GM23338 (cell line): ENCODE data around the gene RIT2. TPM values are rescaled to one million over a fixed set of nuclear protein-coding genes. Genes with fewer than 3 reads are reported as not detected.

ENCODE experiments used
- ATAC-seq: fragments of 200-7000 bp; cut with Tn5 transposase; 3 replicates; pipeline ENCODE4 v1.9.1; 2020
- DNase-seq: peaks from one replicate; pipeline ENCODE4 v3.0.0-alpha.2; 2015; ENCODE audit warnings: low spot score
- H2AFZ ChIP-seq: fragments of 200-600 bp; sonication (generic); 2 replicates; pipeline ENCODE4 v1.8.0; 2016; ENCODE audit warnings: antibody characterized with exemption, mild to moderate bottlenecking, moderate library complexity
- H3F3A ChIP-seq: fragments of 200-600 bp; sonication (generic); replicated peaks from 2 replicates; pipeline ENCODE4 v1.8.0; 2017; ENCODE audit warnings: antibody characterized with exemption, mixed run types, low read depth
- H3K27ac ChIP-seq: fragments of 200-600 bp; sonication (generic); 2 replicates; pipeline ENCODE4 v1.6.1; 2016; ENCODE audit warnings: low read depth
- H3K27me3 ChIP-seq: fragments of 200-600 bp; sonication (generic); 2 replicates; pipeline ENCODE4 v1.8.0; 2016; ENCODE audit warnings: mild to moderate bottlenecking, mixed run types, moderate library complexity; ENCODE audit not compliant: insufficient read depth
- H3K36me3 ChIP-seq: fragments of 200-600 bp; sonication (generic); 2 replicates; pipeline ENCODE4 v1.8.0; 2016; ENCODE audit warnings: mild to moderate bottlenecking; ENCODE audit not compliant: insufficient read depth
- H3K4me1 ChIP-seq: fragments of 200-600 bp; sonication (generic); 2 replicates; pipeline ENCODE4 v1.8.0; 2016; ENCODE audit warnings: mild to moderate bottlenecking, moderate library complexity; ENCODE audit not compliant: insufficient read depth
- H3K4me2 ChIP-seq: fragments of 200-600 bp; sonication (generic); 2 replicates; pipeline ENCODE4 v1.7.1; 2017; ENCODE audit warnings: mixed run types
- H3K4me3 ChIP-seq: fragments of 200-600 bp; sonication (generic); 2 replicates; pipeline ENCODE4 v1.6.1; 2016; ENCODE audit warnings: mixed run types
- H3K79me2 ChIP-seq: fragments of 200-600 bp; sonication (generic); replicated peaks from 2 replicates; pipeline ENCODE4 v1.8.0; 2017; ENCODE audit warnings: mild to moderate bottlenecking; ENCODE audit not compliant: insufficient read depth
- H3K9me2 ChIP-seq: fragments of 200-600 bp; sonication (generic); 2 replicates; pipeline ENCODE4 v1.8.0; 2017; ENCODE audit not compliant: insufficient read depth
- H4K20me1 ChIP-seq: fragments of 200-600 bp; sonication (generic); replicated peaks from 2 replicates; pipeline ENCODE4 v1.8.0; 2017; ENCODE audit warnings: mild to moderate bottlenecking; ENCODE audit not compliant: insufficient read depth
- H3K27ac Mint-ChIP-seq: 2 replicates; pipeline ENCODE4 v1.8.0; 2020; ENCODE audit warnings: inconsistent platforms, mild to moderate bottlenecking, moderate library complexity, mixed read lengths
- H3K27me3 Mint-ChIP-seq: 3 replicates; pipeline ENCODE4 v1.8.0; 2022; ENCODE audit warnings: low read depth, mild to moderate bottlenecking, moderate library complexity, mixed read lengths, inconsistent platforms; ENCODE audit not compliant: insufficient read depth, poor library complexity
- H3K36me3 Mint-ChIP-seq: 3 replicates; pipeline ENCODE4 v1.8.0; 2021; ENCODE audit warnings: low read depth, mild to moderate bottlenecking, inconsistent platforms, moderate library complexity, mixed read lengths
- H3K4me1 Mint-ChIP-seq: 3 replicates; pipeline ENCODE4 v1.8.0; 2020; ENCODE audit warnings: mild to moderate bottlenecking, inconsistent platforms, mixed read lengths
- H3K4me3 Mint-ChIP-seq: 3 replicates; pipeline ENCODE4 v1.8.0; 2021; ENCODE audit warnings: moderate library complexity, mild to moderate bottlenecking, inconsistent platforms, mixed read lengths
- H3K9me3 Mint-ChIP-seq: 3 replicates; pipeline ENCODE4 v1.8.0; 2020; ENCODE audit warnings: moderate library complexity, mild to moderate bottlenecking, inconsistent platforms, mixed read lengths
- CREB1 ChIP-seq: fragments of 250-450 bp; sonication (Bioruptor Pico); IDR thresholded peaks from 2 replicates; pipeline ENCODE4 v1.5.0; 2020; ENCODE audit warnings: low read depth, mild to moderate bottlenecking, moderate library complexity
- EZH2 ChIP-seq: fragments of 200-600 bp; sonication (generic); IDR thresholded peaks from one replicate; pipeline ENCODE4 v1.8.0; 2017; ENCODE audit warnings: antibody characterized with exemption, mild to moderate bottlenecking, low read depth; ENCODE audit not compliant: unreplicated experiment
- EZH2phosphoT487 ChIP-seq: fragments of 200-600 bp; sonication (generic); IDR thresholded peaks from one replicate; pipeline ENCODE4 v1.8.1; 2018; ENCODE audit warnings: antibody characterized with exemption; ENCODE audit not compliant: unreplicated experiment
- JUNB ChIP-seq: IDR thresholded peaks from one replicate; pipeline ENCODE4 v1.6.1; 2016; ENCODE audit warnings: antibody characterized with exemption; ENCODE audit not compliant: unreplicated experiment
- NANOG ChIP-seq: IDR thresholded peaks from 2 replicates; pipeline ENCODE4 v1.6.1; 2016; ENCODE audit warnings: antibody characterized with exemption, borderline replicate concordance
- POLR2AphosphoS5 ChIP-seq: IDR thresholded peaks from 2 replicates; pipeline ENCODE4 v1.6.1; 2016; ENCODE audit warnings: antibody characterized with exemption, low read depth
- STAT1 ChIP-seq: IDR thresholded peaks from one replicate; pipeline ENCODE4 v1.6.1; 2016; ENCODE audit warnings: antibody characterized with exemption; ENCODE audit not compliant: unreplicated experiment
- ZNF114 ChIP-seq: fragments of 250-450 bp; sonication (Bioruptor Pico); IDR thresholded peaks from 2 replicates; pipeline ENCODE4 v1.5.0; 2020; ENCODE audit warnings: mild to moderate bottlenecking, moderate library complexity
- ZNF331 ChIP-seq: fragments of 250-450 bp; sonication (Bioruptor Pico); IDR thresholded peaks from 2 replicates; pipeline ENCODE4 v1.5.0; 2020; ENCODE audit warnings: low read depth, mild to moderate bottlenecking, moderate library complexity
- ZNF462 ChIP-seq: fragments of 250-450 bp; sonication (Bioruptor Pico); IDR thresholded peaks from 2 replicates; pipeline ENCODE4 v1.5.0; 2020; ENCODE audit warnings: mild to moderate bottlenecking, moderate library complexity
- polyA plus RNA-seq: library from polyadenylated mRNA; unstranded; fragments of >200 nt; fragmentation: Nextera tagmentation; extraction: Ambion mirVana; gene quantifications from 2 replicates; pipeline ENCODE4 v1.2.1, GENCODE V29; 2016
- total RNA-seq: library from RNA; depleted of rRNA; stranded (reverse); fragments of >200 nt; shearing (Covaris generic); gene quantifications from 2 replicates; pipeline ENCODE4 v1.2.3, GENCODE V29; 2014
- TF ChIP-seq, protein P1 (sequence below): IDR thresholded peaks from one replicate; pipeline ENCODE4 v1.6.1; 2018; ENCODE audit warnings: antibody characterized with exemption; ENCODE audit not compliant: unreplicated experiment
- TF ChIP-seq, protein P2 (sequence below): IDR thresholded peaks from 2 replicates; pipeline ENCODE4 v1.6.1; 2016; ENCODE audit warnings: antibody characterized with exemption
- TF ChIP-seq, protein P3 (sequence below), 2 experiments: fragments of 200-600 bp in 1 of 2; sonication (generic) in 1 of 2; conservative IDR thresholded peaks; 2 replicates each; pipeline versions ENCODE4 v1.5.1 to v1.6.1; 2016 to 2017; ENCODE audit warnings: antibody characterized with exemption in 2 of 2, low read depth in 2 of 2, mild to moderate bottlenecking in 2 of 2, moderate library complexity in 1 of 2

RIT2 gene
- total and polyA plus RNA-seq, 2 experiments from 2014 or later = 1.9 to 8.8 TPM

GRCh38 chr18:43061816-43062215 is 53.7 kb downstream of the RIT2 start:
- no peaks in the 10 kb centered on the region for H3K27me3 Mint-ChIP-seq
- peaks cover 14% of the 10 kb centered on the region; the same call in 2 of the 3 replicates for H3K36me3 Mint-ChIP-seq
- Histone ChIP-seq H3K27me3 (no peaks in the 10 kb centered on the region), H3K4me3 (no peak overlapping the region), H2AFZ (no peak overlapping the region), H3K4me2 (no peak overlapping the region), H3K4me1 (0 out of 2 replicates have a peak, but pooled peaks cover under 1% of the 10 kb centered on the region), H3K79me2 (no peaks in the 10 kb centered on the region), H3K27ac (no peak overlapping the region), H3F3A (no peaks in the 10 kb centered on the region), H3K9me2 (peaks cover 7% of the 10 kb centered on the region), H4K20me1 (no peaks in the 10 kb centered on the region), H3K36me3 (no peaks in the 10 kb centered on the region)
- no peak overlapping the region for H3K27ac Mint-ChIP-seq
- ATAC-seq (no peak), DNase-seq (no peak)
- H3K9me3 Mint-ChIP-seq = peaks cover 9% of the 10 kb centered on the region
- peaks cover 5% of the 10 kb centered on the region for H3K4me1 Mint-ChIP-seq
- no peak for TF ChIP-seq EZH2
- no peak for TF ChIP-seq NANOG
- TF ChIP-seq, protein P1, sequence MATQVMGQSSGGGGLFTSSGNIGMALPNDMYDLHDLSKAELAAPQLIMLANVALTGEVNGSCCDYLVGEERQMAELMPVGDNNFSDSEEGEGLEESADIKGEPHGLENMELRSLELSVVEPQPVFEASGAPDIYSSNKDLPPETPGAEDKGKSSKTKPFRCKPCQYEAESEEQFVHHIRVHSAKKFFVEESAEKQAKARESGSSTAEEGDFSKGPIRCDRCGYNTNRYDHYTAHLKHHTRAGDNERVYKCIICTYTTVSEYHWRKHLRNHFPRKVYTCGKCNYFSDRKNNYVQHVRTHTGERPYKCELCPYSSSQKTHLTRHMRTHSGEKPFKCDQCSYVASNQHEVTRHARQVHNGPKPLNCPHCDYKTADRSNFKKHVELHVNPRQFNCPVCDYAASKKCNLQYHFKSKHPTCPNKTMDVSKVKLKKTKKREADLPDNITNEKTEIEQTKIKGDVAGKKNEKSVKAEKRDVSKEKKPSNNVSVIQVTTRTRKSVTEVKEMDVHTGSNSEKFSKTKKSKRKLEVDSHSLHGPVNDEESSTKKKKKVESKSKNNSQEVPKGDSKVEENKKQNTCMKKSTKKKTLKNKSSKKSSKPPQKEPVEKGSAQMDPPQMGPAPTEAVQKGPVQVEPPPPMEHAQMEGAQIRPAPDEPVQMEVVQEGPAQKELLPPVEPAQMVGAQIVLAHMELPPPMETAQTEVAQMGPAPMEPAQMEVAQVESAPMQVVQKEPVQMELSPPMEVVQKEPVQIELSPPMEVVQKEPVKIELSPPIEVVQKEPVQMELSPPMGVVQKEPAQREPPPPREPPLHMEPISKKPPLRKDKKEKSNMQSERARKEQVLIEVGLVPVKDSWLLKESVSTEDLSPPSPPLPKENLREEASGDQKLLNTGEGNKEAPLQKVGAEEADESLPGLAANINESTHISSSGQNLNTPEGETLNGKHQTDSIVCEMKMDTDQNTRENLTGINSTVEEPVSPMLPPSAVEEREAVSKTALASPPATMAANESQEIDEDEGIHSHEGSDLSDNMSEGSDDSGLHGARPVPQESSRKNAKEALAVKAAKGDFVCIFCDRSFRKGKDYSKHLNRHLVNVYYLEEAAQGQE = no peak
- no peak for TF ChIP-seq JUNB
- no peak for TF ChIP-seq ZNF462 (CRISPR knock-in tag)
- TF ChIP-seq STAT1 = no peak
- no peak for TF ChIP-seq ZNF114
- TF ChIP-seq EZH2phosphoT487 = no peak
- TF ChIP-seq POLR2AphosphoS5 = no peak
- TF ChIP-seq CREB1 (CRISPR knock-in tag) = no peak
- TF ChIP-seq ZNF331 (CRISPR knock-in tag) = no peak
- TF ChIP-seq, protein P2, sequence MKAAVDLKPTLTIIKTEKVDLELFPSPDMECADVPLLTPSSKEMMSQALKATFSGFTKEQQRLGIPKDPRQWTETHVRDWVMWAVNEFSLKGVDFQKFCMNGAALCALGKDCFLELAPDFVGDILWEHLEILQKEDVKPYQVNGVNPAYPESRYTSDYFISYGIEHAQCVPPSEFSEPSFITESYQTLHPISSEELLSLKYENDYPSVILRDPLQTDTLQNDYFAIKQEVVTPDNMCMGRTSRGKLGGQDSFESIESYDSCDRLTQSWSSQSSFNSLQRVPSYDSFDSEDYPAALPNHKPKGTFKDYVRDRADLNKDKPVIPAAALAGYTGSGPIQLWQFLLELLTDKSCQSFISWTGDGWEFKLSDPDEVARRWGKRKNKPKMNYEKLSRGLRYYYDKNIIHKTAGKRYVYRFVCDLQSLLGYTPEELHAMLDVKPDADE = no peak
- TF ChIP-seq, protein P3, sequence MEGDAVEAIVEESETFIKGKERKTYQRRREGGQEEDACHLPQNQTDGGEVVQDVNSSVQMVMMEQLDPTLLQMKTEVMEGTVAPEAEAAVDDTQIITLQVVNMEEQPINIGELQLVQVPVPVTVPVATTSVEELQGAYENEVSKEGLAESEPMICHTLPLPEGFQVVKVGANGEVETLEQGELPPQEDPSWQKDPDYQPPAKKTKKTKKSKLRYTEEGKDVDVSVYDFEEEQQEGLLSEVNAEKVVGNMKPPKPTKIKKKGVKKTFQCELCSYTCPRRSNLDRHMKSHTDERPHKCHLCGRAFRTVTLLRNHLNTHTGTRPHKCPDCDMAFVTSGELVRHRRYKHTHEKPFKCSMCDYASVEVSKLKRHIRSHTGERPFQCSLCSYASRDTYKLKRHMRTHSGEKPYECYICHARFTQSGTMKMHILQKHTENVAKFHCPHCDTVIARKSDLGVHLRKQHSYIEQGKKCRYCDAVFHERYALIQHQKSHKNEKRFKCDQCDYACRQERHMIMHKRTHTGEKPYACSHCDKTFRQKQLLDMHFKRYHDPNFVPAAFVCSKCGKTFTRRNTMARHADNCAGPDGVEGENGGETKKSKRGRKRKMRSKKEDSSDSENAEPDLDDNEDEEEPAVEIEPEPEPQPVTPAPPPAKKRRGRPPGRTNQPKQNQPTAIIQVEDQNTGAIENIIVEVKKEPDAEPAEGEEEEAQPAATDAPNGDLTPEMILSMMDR (conservative IDR thresholded peaks at IDR 0.05; ENCODE audit: low read depth in 2 of 2) = no peak
- no peak overlapping the region for H3K4me3 Mint-ChIP-seq
